Mononuclear cell (primary cell): Measurements from ENCODE around the gene CYSLTR2. TPM values are rescaled to one million over a fixed set of nuclear protein-coding genes. Genes with fewer than 3 reads are reported as not detected.
"Not testable (repeated sequence)": the region's sequence is repeated elsewhere in the genome, so short reads cannot be mapped to it uniquely, and the experiment has no call there.

Source experiments
- H3K27me3 ChIP-seq: 2 replicates; pipeline ENCODE4 v1.6.0; 2011; ENCODE audit warnings: low read length, control low read depth; ENCODE audit not compliant: insufficient read depth
- H3K4me1 ChIP-seq: 2 replicates; pipeline ENCODE4 v1.5.1; 2011; ENCODE audit warnings: mild to moderate bottlenecking, low read length, control low read depth; ENCODE audit not compliant: insufficient read depth
- H3K4me3 ChIP-seq: 2 replicates; pipeline ENCODE4 v1.5.1; 2011; ENCODE audit warnings: mild to moderate bottlenecking, low read length, moderate library complexity
- H3K9me3 ChIP-seq: 2 replicates; pipeline ENCODE4 v1.5.1; 2011; ENCODE audit warnings: low read depth, mild to moderate bottlenecking, control low read depth, low read length
- total RNA-seq: library from RNA; depleted of rRNA; stranded (reverse); fragments of >200 nt; gene quantifications from one replicate; pipeline ENCODE4 v1.2.3, GENCODE V29; 2012

The CYSLTR2 gene
- total RNA-seq, 1 donor = 4.7 TPM

GRCh38 chr13:48695776-48696175, 42.0 kb downstream of the CYSLTR2 start:
- Histone ChIP-seq H3K27me3 (no peaks in the 10 kb centered on the region), H3K9me3 (no peaks in the 10 kb centered on the region), H3K4me1 (no peaks in the 10 kb centered on the region), H3K4me3 (no peak overlapping the region)

DNA sequence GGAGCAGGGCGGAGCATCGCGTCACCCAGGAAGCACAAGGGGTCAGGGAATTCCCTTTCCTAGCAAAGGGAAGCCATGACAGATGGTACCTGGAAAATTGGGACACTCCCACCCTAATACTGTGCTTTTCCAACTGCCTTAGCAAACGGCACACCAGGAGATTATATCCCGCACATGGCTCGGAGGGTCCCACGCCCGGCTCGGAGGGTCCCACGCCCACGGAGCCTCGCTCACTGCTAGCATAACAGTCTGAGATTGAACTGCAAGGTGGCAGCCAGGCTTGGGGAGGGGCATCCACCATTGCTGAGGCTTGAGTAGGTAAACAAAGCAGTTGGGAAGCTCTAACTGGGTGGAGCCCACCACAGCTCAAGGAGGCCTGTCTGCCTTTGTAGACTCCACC, 42.9 kb downstream of the CYSLTR2 start:
- not testable (repeated sequence) for H3K9me3 ChIP-seq, H3K4me1 ChIP-seq, H3K27me3 ChIP-seq, H3K4me3 ChIP-seq

GRCh38 chr13:48707405-48707804, 53.7 kb downstream of the CYSLTR2 start:
- H3K4me3 ChIP-seq = no peak overlapping the region
- no peaks in the 10 kb centered on the region for H3K4me1 ChIP-seq
- peaks cover 4% of the 10 kb centered on the region for H3K9me3 ChIP-seq
- no peaks in the 10 kb centered on the region for H3K27me3 ChIP-seq

DNA sequence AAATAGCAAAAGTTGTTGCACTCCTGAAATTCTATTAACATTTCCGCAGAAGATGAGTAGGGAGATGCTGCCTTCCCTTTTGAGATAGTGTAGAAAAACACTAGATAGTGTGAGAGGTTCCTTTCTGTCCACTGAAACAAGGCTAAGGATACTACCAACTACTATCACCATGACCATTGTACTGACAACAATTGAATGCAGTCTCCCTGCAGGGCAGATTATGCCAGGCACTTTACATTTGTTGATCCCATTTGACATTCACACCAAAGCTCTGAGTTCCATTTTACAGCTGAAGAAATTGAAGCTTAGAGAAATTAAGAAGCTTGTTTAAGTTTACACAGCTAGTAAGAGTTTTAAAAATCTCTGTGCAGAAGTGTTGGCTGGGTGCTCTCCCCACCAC, 55.0 kb downstream of the CYSLTR2 start:
- H3K9me3 ChIP-seq = peaks cover 4% of the 10 kb centered on the region
- H3K4me1 ChIP-seq = no peaks in the 10 kb centered on the region
- no peak overlapping the region for H3K4me3 ChIP-seq
- no peaks in the 10 kb centered on the region for H3K27me3 ChIP-seq

DNA sequence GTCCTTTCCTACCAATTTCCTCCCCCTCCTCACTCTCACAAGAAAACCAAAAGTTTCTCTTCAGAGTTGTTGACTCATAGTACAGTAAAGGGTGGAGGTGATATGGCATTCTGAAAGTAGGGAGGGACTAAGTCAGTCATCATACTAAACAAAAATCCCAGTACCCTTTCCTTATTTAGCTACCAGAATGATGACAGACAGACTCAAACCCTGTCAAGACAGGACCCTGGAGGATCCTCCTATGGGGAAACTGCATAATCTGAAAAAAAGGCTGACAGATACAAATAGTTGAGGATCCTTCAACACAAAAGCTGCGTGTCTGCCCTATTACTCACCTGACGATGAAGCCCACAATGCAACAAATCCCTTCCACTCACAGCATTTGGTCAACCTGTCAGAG, 55.5 kb downstream of the CYSLTR2 start:
- peaks cover 4% of the 10 kb centered on the region for H3K9me3 ChIP-seq
- no peaks in the 10 kb centered on the region for H3K27me3 ChIP-seq
- no peaks in the 10 kb centered on the region for H3K4me1 ChIP-seq
- no peak overlapping the region for H3K4me3 ChIP-seq

- Histone ChIP-seq H3K27me3 (no peaks in the 10 kb centered on the region), H3K4me1 (no peaks in the 10 kb centered on the region), H3K4me3 (no peak overlapping the region), H3K9me3 (peaks cover under 1% of the 10 kb centered on the region)
These were observed 56.4 kb downstream of the CYSLTR2 start for GRCh38 chr13:48710160-48710559.

GRCh38 chr13:48712141-48712540, 58.4 kb downstream of the CYSLTR2 start:
- Histone ChIP-seq H3K27me3 (no peaks in the 10 kb centered on the region), H3K9me3 (peaks cover 20% of the 10 kb centered on the region), H3K4me1 (no peaks in the 10 kb centered on the region), H3K4me3 (no peak overlapping the region)

DNA sequence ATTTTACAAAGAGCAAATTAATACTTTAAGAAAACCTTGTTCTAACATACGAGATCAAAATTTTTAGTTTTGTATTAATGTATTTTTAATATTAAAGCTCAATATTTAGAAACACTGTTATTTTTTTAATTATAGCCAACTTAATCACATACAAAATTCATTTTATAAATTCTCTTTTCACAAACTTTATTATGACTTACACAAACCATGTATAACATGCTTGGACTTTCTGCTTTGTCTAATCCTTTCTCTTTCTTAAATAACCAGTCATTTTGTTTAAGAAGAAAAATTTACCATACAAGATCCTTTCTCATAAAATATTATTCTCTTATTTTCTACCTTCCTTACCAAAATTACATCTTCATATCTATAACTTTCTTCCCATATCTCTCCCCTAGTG, 62.2 kb downstream of the CYSLTR2 start:
- H3K4me3 ChIP-seq = no peak overlapping the region
- H3K4me1 ChIP-seq = no peaks in the 10 kb centered on the region
- H3K27me3 ChIP-seq = no peaks in the 10 kb centered on the region
- H3K9me3 ChIP-seq = peaks cover 43% of the 10 kb centered on the region

GRCh38 chr13:48720621-48721020, 66.9 kb downstream of the CYSLTR2 start:
- Histone ChIP-seq H3K27me3 (no peaks in the 10 kb centered on the region), H3K9me3 (peaks cover 38% of the 10 kb centered on the region), H3K4me1 (no peaks in the 10 kb centered on the region), H3K4me3 (no peak overlapping the region)

DNA sequence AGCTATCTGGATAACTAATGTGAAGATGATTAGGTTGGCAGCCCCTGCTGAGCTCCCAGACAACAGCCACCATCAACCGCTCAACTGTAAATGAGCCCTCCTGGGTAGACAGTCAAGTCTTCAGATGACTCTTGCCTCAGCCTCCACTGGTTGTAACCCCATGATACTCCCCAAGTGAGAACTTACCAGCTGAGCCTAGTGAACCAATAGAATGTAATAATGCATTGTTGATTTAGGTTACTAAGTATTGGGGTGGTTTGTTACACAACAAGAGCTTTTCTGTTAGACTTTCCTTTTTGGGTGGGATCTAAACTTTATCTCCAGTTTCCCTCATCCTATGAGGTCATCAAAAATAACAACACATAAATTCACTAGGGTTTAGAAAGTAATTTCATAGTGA, 69.4 kb downstream of the CYSLTR2 start:
- peaks cover 13% of the 10 kb centered on the region for H3K9me3 ChIP-seq
- no peaks in the 10 kb centered on the region for H3K27me3 ChIP-seq
- no peak overlapping the region for H3K4me3 ChIP-seq
- no peaks in the 10 kb centered on the region for H3K4me1 ChIP-seq

- Histone ChIP-seq H3K9me3 (no peaks in the 10 kb centered on the region), H3K4me1 (no peaks in the 10 kb centered on the region), H3K27me3 (no peaks in the 10 kb centered on the region), H3K4me3 (no peak overlapping the region)
These were observed 71.5 kb downstream of the CYSLTR2 start for GRCh38 chr13:48725271-48725670.

DNA sequence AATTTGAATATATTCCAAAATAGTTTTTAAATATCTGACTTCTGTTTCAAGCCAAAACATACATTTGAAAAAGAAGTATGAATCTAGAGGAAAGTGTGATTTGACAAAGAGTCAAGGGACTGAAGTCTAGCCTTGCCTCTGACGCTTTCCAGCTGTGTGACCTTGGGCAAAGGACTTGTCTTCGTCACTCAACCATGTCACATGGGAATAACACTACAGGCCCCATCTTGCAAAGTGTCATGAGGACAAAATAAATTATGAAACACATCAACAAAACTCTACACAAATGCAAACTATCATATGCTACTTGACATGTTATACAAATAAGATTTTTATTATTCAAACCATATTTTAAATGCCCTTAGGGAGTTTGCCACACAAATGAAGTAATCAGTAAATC, 73.0 kb downstream of the CYSLTR2 start:
- Histone ChIP-seq H3K4me3 (no peak overlapping the region), H3K4me1 (peaks cover 1% of the 10 kb centered on the region), H3K9me3 (no peaks in the 10 kb centered on the region), H3K27me3 (no peaks in the 10 kb centered on the region)

DNA sequence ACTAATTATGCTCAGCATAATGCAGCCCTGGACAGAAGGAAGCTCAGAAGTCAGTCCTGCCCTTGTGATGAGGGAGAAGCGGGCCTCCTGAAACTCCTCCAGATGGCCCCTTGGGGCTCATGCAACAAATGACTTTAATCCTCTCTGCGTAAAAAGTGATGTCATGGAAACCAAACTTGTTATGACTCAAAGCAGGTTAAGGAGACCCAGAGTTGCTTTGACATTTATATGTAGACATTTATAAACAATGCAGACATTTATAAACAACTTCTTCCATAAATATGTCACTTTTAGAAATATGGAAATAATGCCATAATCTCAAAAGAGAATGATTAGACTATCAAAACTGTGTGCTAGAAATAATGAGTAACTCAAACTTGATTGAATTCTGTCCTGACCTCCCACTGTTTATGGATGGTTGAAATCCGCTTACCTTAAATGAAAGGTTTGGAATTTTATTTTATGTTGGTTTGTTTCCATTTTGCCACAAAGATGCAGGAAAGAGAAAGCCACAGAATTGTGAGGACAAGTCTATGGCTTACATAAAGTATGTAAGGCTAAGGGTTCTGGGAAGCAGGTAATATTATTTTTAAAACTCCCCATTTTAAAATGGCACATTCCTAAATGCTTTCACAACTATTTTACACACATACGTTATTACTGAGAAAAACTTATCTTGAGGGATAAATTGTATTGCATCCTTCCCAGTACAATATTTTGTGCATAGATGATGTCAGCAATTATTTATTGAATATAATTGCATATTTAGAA, 73.7 kb downstream of the CYSLTR2 start:
- Histone ChIP-seq H3K9me3 (no peaks in the 10 kb centered on the region), H3K4me3 (no peak overlapping the region), H3K27me3 (no peaks in the 10 kb centered on the region), H3K4me1 (peaks cover 5% of the 10 kb centered on the region)

DNA sequence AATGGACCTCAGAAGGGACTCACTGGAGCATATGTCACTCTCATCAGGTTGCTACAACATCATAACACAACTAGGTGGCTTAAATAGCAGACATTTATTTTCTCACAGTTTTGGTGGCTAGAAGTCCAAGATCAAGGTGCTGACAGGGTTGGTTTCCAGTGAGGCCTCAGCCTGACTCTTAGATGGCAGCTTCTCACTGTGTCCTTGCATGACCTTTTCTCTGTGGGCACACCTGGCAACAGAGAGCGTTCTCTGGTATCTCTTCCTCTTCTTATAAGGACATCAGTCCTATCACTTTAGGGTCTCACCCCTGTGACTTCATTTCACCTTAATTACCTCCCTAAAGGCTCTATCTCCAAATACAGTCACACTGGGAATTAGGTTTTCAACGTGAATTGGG, 74.5 kb downstream of the CYSLTR2 start:
- Histone ChIP-seq H3K4me1 (peaks cover 5% of the 10 kb centered on the region), H3K27me3 (no peaks in the 10 kb centered on the region), H3K4me3 (no peak overlapping the region), H3K9me3 (no peaks in the 10 kb centered on the region)

DNA sequence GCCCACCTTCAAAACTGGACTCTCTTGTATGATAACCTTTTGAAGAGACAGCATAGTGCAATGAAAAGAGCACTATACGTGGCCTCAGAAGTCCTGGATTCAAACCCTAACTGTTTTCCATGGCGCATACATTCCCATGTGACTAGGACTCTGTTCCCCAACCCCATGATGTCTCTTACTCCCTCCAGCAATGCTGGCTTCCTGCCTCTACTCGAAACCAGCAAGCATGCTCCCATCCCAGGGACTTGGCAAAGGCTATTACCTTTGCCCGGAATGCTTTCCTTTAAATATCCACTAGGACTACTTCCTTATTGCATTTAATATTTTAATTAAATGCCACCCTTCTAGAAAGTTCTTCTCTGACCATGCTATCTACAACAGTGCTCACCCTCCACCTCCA, 75.1 kb downstream of the CYSLTR2 start:
- Histone ChIP-seq H3K4me3 (no peak overlapping the region), H3K4me1 (peaks cover 5% of the 10 kb centered on the region), H3K27me3 (no peaks in the 10 kb centered on the region), H3K9me3 (no peaks in the 10 kb centered on the region)

- no peaks in the 10 kb centered on the region for H3K9me3 ChIP-seq
- no peak overlapping the region for H3K4me3 ChIP-seq
- no peaks in the 10 kb centered on the region for H3K27me3 ChIP-seq
- H3K4me1 ChIP-seq = peaks cover 5% of the 10 kb centered on the region
These were observed 76.1 kb downstream of the CYSLTR2 start for GRCh38 chr13:48729856-48730255.
